Glutamatergic neuron (in vitro differentiated cells): ENCODE data around the gene MAP2K6. TPM values are rescaled to one million over a fixed set of nuclear protein-coding genes. Genes with fewer than 3 reads are reported as not detected.

Experiments
- DNase-seq: peaks from one replicate; pipeline ENCODE4 v3.0.0; 2022
- H3K27ac Mint-ChIP-seq: one replicate; pipeline ENCODE4 v1.8.0; 2020; ENCODE audit warnings: mild to moderate bottlenecking, mixed read lengths, inconsistent platforms; ENCODE audit not compliant: unreplicated experiment
- H3K27me3 Mint-ChIP-seq: one replicate; pipeline ENCODE4 v1.8.0; 2020; ENCODE audit warnings: mild to moderate bottlenecking, moderate library complexity, mixed read lengths, inconsistent platforms; ENCODE audit not compliant: unreplicated experiment
- H3K36me3 Mint-ChIP-seq: one replicate; pipeline ENCODE4 v1.8.0; 2020; ENCODE audit warnings: mild to moderate bottlenecking, mixed read lengths, inconsistent platforms; ENCODE audit not compliant: unreplicated experiment
- H3K4me1 Mint-ChIP-seq: one replicate; pipeline ENCODE4 v1.8.0; 2020; ENCODE audit warnings: mild to moderate bottlenecking, low read depth, mixed read lengths, inconsistent platforms; ENCODE audit not compliant: unreplicated experiment
- H3K4me3 Mint-ChIP-seq: one replicate; pipeline ENCODE4 v1.8.0; 2020; ENCODE audit warnings: mild to moderate bottlenecking, mixed read lengths, inconsistent platforms; ENCODE audit not compliant: unreplicated experiment
- H3K9me3 Mint-ChIP-seq: one replicate; pipeline ENCODE4 v1.8.0; 2020; ENCODE audit warnings: mild to moderate bottlenecking, moderate library complexity, mixed read lengths, inconsistent platforms; ENCODE audit not compliant: unreplicated experiment
- CTCF ChIP-seq: fragments of 200-600 bp; sonication (generic); IDR thresholded peaks from one replicate; pipeline ENCODE4 v1.5.0; 2021; ENCODE audit not compliant: partially characterized antibody, unreplicated experiment
- total RNA-seq: library from RNA; stranded (reverse); fragmentation: NEBNext Ultra II Directional; extraction: Animal tissue kit (Norgen Biotek cat#: 25700); gene quantifications from one replicate; pipeline ENCODE4 v1.2.1, GENCODE V29; 2021; ENCODE audit not compliant: unreplicated experiment

Gene MAP2K6
- total RNA-seq, 1 donor from 2014 or later, result 28.3 TPM

GRCh38 chr17:69579961-69580677 lies 165.6 kb downstream of the MAP2K6 start:
- Mint-ChIP-seq H3K4me1 (no peaks in the 10 kb centered on the region), H3K36me3 (no peaks in the 10 kb centered on the region), H3K27me3 (peaks cover 3% of the 10 kb centered on the region), H3K27ac (no peak overlapping the region), H3K9me3 (no peaks in the 10 kb centered on the region), H3K4me3 (no peak overlapping the region)
- no peak for DNase-seq
- no peak for TF ChIP-seq CTCF

- H3K4me3 Mint-ChIP-seq, result no peak overlapping the region
- DNase-seq, result no peak
- no peak for TF ChIP-seq CTCF
- no peaks in the 10 kb centered on the region for H3K4me1 Mint-ChIP-seq
- no peaks in the 10 kb centered on the region for H3K9me3 Mint-ChIP-seq
- no peak overlapping the region for H3K27ac Mint-ChIP-seq
- H3K27me3 Mint-ChIP-seq, result peaks cover 4% of the 10 kb centered on the region
- no peaks in the 10 kb centered on the region for H3K36me3 Mint-ChIP-seq
These were observed 166.8 kb downstream of the MAP2K6 start for GRCh38 chr17:69581061-69581961.

DNA sequence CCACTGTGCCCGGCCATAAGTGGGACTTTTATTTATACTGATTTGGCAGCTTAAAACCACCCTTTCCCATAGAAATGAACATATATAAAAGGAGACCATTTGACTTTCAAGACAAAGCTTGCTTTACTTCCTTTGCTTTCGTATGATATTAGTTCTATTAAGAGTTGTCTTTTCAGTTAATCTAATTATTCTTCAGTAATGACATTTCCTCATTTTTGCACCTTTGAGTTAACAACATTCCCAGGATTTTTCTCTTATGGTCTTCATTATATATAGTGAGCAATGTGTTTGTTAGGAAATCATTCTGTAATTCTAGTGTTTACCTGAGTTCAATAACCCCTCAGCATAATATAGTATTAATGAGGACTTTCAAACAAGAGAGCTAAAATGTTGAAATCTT lies 173.8 kb downstream of the MAP2K6 start:
- H3K4me1 Mint-ChIP-seq, result no peaks in the 10 kb centered on the region
- no peak for TF ChIP-seq CTCF
- no peak overlapping the region for H3K4me3 Mint-ChIP-seq
- H3K9me3 Mint-ChIP-seq, result no peaks in the 10 kb centered on the region
- H3K27ac Mint-ChIP-seq, result no peak overlapping the region
- no peaks in the 10 kb centered on the region for H3K36me3 Mint-ChIP-seq
- H3K27me3 Mint-ChIP-seq, result peaks cover 2% of the 10 kb centered on the region
- DNase-seq, result no peak

GRCh38 chr17:69588827-69589239 lies 174.3 kb downstream of the MAP2K6 start:
- H3K36me3 Mint-ChIP-seq, result no peaks in the 10 kb centered on the region
- TF ChIP-seq CTCF, result no peak
- no peak overlapping the region for H3K27ac Mint-ChIP-seq
- DNase-seq, result no peak
- no peak overlapping the region for H3K4me3 Mint-ChIP-seq
- H3K9me3 Mint-ChIP-seq, result no peaks in the 10 kb centered on the region
- H3K4me1 Mint-ChIP-seq, result no peaks in the 10 kb centered on the region
- peaks cover 2% of the 10 kb centered on the region for H3K27me3 Mint-ChIP-seq

- Mint-ChIP-seq H3K9me3 (no peaks in the 10 kb centered on the region), H3K27me3 (no peaks in the 10 kb centered on the region), H3K4me3 (no peak overlapping the region), H3K4me1 (no peaks in the 10 kb centered on the region), H3K27ac (no peak overlapping the region), H3K36me3 (no peaks in the 10 kb centered on the region)
- no peak for TF ChIP-seq CTCF
- DNase-seq, result no peak
These were observed 176.2 kb downstream of the MAP2K6 start for GRCh38 chr17:69590671-69591070.
